Urothelium cell line (cell line): Measurements from ENCODE around the gene TMEM95.
"Not testable (repeated sequence)": the region's sequence is repeated elsewhere in the genome, so short reads cannot be mapped to it uniquely, and the experiment has no call there.

ENCODE experiments used
- DNase-seq: peaks from one replicate; pipeline ENCODE4 v3.0.0; 2011; ENCODE audit warnings: low spot score, mixed read lengths
- FAIRE-seq: peaks from 2 replicates; lab custom pipeline; 2011; peaks lifted over from hg19 to GRCh38; lab: Jason Lieb, UNC

Gene TMEM95

DNA sequence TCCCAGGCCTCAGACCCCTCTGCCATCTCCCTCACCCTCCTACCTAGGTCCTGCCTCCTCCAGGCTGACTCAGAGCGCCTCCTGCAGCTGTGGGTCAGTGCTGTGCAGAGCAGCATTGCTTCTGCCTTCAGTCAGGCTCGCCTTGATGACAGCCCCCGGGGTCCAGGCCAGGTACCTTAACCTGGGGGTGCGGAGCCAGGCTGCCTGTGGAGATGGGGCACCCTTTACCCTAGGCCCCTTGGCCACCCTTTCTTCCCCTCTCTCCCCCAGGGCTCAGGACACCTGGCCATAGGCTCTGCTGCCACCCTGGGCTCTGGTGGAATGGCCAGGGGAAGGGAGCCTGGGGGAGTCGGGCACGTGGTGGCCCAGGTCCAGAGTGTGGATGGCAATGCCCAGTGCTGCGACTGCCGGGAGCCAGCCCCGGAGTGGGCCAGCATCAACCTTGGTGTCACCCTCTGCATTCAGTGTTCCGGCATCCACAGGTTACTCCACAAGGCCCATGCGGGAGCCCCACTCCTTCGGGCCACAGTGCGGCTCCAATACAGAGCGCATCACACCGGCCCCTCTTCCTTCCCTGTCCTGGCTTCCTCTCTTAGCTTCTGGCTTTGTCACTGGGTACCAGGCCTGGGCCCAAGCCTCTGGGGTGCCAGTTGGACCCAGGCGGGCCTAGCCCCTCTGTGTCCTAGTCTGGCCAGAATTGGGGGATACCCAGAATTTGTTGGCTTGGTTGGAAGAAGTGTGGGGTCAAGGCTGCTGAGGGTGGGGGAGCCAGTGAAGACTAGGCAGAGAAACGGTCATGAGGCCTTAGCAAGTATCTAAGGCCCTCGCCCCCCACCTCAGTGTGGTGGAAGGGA is 8.0 kb upstream of the TMEM95 start:
- no peak for DNase-seq
- no peak for FAIRE-seq

DNA sequence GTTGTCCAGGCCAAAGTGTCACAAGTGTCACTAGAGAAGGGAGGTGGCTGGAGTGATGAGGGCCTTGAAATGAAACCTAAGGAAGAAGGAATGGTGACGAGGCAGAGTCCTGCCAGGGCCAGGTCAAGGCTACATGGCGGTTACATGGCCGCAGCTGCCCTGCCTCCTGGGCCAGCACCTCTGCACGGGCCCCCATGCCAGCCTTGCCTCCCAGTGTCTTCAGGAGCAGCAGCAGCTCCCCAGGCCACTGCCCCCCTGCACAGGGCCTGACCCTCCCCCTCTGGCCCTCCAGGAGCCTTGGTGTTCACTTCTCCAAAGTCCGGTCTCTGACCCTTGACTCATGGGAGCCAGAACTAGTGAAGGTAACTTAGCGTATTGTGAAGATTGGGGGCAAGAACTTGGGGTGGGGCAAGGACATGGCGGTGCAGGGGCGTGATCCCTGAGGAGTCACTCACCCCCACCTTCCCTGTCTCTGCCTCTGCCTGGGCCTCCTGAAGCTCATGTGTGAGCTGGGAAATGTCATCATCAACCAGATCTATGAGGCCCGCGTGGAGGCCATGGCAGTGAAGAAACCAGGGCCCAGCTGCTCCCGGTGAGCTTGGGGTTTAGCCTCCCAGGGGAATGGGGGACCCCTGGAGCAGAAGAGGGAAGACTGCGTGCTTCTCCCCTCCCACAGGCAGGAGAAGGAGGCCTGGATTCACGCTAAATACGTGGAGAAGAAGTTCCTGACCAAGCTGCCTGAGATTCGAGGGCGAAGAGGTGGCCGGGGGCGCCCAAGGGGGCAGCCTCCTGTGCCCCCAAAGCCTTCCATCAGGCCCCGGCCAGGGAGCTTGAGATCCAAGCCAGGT is 7.1 kb upstream of the TMEM95 start:
- DNase-seq (no peak), FAIRE-seq (no peak)

DNA sequence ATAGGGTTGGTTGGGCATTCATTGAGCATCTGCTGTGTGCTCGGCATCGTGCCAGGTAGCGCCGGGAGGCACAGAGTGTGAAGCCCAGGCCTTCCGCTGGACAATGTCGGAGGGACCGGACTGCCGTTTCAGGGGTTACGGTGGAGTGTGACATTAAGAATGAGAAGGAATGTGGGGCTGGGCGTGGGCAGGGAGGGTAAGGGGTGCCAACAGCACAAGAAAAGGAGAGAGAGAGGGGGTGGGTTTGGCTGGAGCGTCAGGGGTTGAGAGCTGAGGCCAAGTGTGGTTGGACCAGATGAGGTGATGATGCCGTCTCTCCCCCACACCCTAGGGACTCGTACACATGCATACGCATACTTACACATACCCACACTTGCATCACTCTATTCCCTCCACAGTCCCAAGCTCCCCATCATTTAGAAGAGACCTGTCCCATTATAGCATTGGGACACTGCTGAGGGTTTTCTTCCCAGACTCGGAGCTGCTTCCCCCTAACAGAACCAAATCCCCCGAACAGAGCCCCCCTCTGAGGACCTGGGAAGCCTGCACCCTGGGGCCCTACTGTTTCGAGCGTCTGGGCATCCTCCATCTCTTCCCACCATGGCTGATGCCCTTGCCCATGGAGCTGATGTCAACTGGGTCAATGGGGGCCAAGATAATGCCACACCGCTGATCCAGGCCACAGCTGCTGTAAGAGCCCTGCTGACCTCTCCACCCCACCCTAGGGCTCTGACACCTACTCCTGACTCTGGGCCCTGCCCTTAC is 6.3 kb upstream of the TMEM95 start:
- no peak for FAIRE-seq
- no peak for DNase-seq

DNA sequence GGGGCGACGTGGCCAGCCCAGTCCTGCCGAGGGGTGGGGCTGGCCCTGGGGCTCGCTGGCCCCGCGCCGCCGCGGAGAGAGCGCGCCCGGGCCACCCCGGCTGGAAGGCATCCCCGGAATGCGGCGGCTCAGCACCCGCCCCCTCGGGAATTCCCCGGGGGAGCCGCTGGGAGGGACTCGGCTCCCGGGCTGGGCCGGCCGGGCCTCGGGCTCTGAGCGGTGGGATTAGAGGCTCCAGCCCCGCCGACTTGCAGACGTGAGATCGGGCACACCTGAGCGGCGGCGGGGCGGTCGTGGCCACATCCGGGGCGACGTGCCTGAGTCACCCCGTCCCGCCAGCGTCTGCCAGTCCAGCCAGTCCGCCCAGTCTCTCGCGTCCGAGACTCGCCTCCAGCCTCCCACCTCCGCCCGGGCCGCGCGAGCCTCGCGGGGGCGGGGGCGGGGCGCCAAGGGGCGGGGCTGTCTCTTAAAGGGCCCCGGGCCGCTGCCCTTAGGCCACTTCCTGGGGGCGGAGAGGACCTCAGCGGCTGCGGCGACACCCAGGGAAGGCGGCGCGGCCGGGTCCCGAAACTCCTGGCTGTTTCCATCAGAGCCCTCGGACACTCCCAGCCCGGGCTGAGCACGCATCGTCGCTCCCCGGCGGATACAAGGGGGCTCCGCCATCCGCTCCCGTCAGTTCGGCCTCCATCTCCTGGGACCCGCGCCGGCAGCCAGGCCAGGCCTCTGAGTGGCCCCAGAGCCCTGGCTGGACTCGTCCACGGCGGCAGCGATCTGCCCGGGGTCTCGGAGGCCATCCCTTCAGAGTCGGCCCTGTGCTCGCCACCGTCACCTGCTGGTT is 3.1 kb upstream of the TMEM95 start, which contains the start of gene KCTD11:
TSS of gene KCTD11 (plus strand) at position 498 of the 838 bp plus-strand sequence.
- DNase-seq = peak; percentile 89

DNA sequence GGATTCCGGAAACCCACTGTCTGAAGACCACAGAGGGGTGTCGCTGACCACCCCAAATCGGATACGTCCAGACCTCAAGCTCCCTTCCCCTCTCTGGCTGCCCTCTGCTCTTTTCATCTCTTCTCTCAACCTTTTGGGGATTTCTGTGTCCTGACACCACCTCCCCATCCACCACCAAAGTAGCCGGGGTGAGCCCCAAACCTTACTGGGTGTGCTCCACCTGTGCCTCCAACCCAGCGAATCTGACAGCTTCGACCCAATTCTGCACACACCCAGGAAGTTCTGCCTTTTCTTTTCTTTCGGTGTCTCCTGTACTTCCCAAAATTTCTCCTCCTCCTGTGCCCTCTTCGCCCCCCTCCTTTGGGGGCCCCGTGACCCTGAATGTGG is 2.5 kb upstream of the TMEM95 start:
- no peak for FAIRE-seq
- no peak for DNase-seq

More for the DNA sequence above, 3.1 kb upstream of the TMEM95 start, which contains the start of gene KCTD11:
- FAIRE-seq = no peak

DNA sequence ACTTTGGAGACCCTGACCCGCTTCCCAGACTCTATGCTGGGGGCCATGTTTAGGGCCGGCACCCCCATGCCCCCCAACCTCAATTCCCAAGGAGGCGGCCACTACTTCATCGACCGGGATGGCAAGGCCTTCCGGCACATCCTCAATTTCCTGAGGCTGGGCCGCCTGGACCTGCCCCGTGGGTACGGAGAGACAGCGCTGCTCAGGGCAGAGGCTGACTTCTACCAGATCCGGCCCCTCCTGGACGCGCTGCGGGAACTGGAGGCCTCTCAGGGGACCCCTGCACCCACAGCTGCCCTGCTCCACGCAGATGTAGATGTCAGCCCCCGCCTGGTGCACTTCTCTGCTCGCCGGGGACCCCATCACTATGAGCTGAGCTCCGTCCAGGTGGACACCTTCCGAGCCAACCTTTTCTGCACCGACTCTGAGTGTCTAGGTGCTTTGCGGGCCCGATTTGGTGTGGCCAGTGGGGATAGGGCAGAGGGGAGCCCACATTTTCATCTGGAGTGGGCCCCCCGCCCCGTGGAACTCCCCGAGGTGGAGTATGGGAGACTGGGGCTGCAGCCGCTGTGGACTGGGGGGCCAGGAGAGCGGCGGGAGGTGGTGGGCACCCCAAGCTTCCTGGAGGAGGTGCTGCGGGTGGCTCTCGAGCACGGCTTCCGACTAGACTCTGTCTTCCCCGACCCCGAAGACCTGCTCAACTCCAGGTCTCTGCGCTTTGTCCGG is 1.9 kb upstream of the TMEM95 start:
- no peak for DNase-seq
- no peak for FAIRE-seq

DNA sequence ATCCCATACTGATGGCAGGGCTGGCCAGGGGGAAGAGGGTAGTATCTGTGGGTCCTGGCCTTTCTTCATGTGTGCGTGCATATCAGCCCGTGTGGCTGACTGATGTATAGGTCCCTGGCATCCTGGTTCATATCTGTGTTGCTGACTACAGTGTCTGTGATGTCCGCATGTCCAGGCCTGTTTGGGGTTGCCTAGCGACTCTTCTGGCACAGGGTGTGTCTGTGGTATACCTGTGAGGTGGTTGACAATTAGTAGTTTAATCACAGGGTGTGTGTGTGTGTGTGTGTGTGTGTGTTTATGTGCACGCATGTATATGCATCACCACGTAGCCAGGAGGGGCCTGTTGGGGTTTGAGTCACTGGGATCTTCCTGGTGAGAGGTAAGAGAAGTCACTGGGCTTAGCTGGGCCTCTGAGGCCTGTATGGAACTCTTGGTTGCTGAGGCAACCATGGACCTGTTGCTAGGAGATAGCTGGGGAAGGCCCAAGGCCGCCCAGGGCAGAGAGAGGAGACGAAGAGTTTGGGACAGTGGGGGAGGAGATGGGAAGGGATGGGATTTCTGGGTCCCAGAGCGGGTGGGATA is 603 bp upstream of the TMEM95 start:
- DNase-seq = no peak
- FAIRE-seq = no peak

DNA sequence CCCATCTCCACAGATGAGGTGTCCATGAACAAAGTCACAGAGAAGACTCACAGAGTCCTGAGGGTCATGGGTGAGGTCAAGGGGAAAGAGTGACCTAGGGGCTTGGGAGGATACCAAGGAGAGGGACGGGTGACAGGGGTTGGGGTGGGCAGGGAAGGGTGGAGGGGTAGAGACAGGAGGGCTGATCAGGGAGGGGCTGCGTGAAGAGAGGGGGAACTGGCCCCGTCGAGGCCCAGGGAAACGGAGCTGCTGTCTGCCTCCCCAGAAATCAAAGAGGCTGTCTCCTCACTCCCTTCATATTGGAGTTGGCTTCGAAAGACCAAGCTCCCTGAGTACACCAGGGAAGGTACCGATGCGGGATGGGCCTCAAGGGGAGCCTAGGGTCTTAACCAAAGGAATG is 617 bp downstream of the TMEM95 start:
- FAIRE-seq (no peak), DNase-seq (no peak)

DNA sequence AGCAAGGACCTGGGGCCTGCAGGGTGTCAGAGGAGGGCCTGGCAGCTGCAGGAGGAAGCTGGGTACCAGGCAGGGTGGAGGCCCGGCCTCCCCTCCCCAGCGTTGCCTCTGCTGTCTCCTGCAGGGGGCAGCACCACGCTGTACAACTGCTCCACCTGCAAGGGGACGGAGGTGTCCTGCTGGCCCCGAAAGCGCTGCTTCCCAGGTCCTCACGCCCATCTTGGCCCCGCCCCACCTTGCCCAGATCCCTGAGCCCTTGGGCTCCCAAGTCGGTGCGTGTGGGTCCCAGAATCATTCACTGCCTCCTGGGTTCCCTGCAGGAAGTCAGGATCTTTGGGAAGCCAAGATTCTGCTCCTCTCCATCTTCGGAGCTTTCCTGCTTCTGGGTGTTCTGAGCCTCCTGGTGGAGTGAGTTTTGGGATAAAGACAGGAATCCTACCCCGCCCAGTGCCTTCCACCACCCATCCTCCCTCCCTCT is 1.2 kb downstream of the TMEM95 start:
- peak; percentile 81 for FAIRE-seq
- peak; percentile 67 for DNase-seq

DNA sequence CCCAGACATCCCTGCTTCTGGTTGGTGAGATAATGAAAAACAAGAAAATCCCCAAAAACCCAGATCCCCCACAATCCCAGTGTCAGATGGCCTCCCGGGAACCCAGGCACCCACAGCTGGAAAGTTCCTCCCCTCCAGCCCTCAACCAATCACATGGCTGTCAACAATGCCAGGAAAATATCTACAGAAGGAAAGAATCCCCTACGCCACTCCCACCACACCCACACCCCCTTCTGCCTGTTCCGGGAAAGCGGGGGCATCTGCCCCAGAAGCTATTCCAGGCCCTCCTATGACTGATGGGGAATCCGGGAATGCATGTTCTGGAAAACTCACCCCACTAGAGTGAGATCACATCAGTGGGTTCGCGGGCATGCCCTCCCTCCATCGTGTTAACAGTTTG is 1.8 kb downstream of the TMEM95 start:
- DNase-seq (no peak), FAIRE-seq (no peak)

DNA sequence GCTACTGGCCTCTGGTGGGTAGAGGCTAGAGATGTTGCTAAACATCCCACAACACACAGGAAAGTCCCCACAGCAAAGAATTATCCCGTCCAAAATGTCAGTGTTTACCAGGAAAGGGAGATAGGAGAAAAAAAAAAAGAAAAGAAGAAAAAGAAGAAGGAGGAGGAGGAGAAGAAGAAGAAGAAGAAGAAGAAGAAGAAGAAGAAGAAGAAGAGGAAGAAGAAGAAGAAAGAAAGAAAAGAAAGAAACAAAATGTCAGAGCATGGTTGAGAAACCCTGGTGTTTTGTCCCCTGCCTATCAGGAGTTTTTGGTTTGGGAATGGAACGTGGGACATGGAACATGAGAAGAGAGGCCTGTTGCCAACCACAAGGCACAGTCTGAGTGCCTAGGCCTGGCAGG is 2.4 kb downstream of the TMEM95 start:
- FAIRE-seq = no peak

DNA sequence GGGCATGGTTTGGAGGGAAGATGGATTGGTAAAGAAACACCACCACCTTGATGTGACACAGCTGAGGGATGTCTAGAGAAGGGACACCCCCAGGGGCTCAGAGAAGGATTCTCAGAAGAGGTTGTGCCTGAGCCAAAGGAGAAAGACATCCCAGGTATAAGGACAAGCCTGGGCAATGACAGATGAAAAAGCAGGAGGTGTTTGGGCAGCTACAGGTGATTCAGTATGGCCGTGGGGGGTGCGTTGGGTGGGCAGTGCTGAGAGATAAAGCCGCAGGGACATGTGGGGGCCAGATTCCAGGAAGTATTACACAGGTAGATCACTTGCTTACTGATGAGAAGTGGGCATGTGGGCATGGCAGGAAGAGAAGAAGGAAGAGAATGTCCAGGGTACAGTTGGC is 7.0 kb downstream of the TMEM95 start:
- no peak for DNase-seq
- FAIRE-seq = no peak

More for the DNA sequence above, 2.4 kb downstream of the TMEM95 start:
- no peak for DNase-seq

DNA sequence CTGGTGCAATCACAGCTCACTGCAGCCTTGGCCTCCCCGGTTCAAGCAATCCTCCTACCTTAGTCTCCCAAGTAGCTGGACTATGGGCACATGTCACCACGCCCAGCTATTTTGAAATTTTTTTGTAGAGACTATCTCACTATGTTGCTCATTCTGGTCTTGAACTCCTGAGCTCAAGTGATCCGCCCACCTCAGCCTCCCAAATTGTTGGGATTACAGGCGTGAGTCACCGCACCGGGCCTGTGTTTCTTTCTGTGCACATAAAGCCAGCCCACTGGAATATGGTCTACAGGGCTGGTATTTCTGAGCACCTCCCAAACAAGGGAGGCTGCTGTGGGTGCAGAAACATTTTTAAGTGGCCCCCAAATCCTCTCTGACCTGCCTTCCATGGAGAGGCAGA is 8.4 kb downstream of the TMEM95 start:
- FAIRE-seq (no peak), DNase-seq (no peak)

DNA sequence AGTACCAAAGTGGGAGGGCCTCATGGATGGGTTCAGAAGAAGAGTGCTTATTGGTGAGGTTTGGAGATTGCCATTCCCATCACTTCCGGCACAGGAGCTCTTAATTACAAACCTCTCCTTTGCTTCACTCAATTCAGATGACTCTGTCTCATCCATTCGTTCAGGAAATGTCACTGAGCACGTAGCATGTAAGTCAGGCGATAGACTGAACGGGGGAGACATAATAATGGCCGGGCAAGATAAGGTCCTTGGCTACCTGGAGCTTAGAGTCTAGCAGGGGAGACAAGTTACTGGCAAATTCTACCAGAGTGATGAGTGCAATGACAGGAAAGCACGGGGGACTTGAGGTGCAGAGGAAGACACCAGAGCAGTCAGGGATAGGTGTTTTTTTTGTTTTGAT is 11.0 kb downstream of the TMEM95 start:
- FAIRE-seq, DNase-seq: not testable (repeated sequence)

DNA sequence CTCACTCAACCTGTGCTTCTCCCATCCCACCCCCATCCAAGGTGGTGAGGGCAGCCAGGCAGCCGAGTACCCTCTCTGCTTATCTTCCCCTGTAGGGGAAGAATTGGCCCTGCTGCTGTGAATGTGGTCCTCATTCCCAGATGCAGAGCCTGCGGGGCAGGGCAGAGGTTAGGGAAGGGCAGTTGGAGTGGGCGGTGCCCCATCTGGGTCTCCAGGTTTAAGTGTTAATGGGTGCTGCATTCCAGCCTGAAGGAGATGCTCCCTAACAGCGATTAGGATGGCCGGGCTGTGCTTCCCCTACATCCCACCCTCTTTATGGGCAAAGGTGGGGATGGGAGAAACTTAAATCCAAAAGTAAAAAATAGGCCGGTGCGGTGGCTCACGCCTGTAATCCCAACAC is 12.1 kb downstream of the TMEM95 start:
- FAIRE-seq (no peak), DNase-seq (no peak)

DNA sequence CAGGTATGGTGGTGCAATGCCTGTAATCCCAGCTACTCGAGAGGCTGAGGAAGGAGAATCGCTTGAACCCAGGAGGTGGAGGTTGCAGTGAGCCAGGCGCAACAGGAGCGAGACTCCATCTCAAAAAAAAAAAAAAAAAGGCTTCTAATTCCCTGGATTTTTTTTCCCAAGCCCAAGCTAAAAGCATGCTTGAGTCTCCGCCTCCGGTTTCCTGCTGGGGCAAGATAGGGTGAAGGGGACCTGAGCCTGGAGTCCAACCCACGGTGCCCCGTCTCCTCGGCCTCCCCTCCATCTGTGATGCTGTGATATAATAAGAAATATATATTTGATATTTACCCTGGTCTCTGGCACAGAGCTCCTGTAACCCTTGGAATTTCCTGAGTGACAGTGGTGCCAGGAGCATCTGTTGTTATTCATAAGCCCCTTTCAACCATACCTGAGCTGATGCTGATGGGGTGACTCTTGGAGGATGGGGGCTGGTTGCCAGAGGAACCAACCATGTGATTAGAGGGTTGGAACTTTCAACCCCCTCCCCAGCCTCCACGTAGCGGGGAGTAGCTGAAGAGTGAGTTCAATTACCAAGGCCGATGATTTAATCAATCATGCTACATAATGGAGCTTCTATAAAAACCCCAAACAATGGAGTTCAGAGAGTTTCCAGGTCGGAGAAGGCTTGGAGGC is 13.1 kb downstream of the TMEM95 start:
- DNase-seq (no peak), FAIRE-seq (no peak)

DNA sequence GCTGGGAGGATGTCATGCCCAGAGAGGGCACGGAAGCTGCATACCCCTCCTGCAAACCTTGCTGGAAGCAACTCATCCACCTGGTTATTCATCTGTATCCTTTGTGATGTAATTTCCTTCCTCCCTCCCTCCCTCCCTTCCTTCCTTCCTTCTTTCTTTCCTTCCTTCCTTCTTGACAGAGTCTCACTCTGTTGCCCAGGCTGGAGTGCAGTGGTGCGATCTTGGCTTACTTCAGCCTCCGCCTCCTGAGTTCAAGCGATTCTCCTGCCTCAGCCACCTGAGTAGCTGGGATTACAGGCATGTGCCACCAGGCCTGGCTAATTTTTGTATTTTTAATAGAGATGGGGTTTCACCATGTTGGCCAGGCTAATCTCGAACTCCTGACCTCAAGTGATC is 13.6 kb downstream of the TMEM95 start:
- not testable (repeated sequence) for DNase-seq, FAIRE-seq

DNA sequence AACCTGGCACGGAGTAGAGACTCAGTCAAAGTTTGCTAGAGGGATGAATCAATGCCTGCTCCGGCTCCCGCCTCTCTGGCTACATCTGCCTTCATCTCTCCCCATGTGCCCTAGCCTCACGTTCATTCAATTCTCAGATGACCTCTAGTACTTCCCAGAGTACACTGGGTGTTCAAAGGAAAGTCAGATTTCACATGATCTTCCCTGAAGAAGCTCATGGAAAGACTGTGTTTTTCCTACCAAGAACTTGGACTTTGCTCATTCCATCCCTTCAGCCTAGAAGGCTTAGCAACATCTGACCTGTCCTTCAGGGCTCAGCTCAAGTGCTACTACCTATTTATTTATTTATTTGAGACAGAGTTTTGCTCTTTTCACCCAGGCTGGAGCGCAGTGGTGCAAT is 14.9 kb downstream of the TMEM95 start:
- no peak for FAIRE-seq
- no peak for DNase-seq
